TTC549 (cell line): Measurements from ENCODE around the gene GINS2.

Experiments used
- FAIRE-seq: peaks from 2 replicates; lab custom pipeline; 2012; peaks lifted over from hg19 to GRCh38; lab: Jason Lieb, UNC

The GINS2 gene

DNA sequence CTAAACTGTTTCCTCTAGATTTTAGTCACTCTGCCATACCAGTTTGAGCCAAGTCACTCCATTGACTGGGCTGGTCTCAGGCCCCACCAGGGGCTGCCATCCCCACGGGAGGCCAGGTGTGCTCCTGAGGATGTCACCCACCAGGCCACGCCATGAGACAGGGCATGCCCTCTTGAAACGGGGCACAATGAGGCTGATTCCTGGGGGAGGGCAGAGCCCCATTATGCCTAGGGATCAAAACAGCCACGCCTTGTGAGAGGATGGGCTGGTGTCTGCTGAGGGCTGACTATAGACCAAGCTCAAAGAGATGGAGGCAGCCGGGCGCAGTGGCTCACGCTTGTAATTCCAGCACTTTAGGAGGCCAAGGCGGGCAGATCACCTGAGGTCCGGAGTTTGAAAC lies 21.5 kb downstream of the GINS2 start:
- no peak for FAIRE-seq

DNA sequence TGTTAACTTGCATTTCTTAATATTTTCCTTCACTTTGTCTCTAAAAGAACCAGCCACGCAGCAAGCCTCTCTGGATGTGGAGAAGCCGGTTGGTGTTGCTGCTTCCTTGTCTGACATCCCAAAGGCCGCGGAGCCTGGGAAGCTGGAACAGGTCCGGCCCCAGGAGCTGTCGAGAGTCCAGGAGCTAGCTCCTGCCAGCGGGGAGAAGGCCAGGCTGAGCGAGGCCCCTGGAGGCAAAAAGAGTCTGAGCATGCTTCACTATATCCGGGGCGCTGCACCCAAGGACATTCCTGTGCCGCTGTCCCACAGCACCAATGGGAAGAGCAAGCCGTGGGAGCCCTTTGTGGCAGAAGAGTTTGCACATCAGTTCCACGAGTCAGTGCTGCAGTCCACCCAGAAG lies 22.8 kb downstream of the GINS2 start:
- no peak for FAIRE-seq

DNA sequence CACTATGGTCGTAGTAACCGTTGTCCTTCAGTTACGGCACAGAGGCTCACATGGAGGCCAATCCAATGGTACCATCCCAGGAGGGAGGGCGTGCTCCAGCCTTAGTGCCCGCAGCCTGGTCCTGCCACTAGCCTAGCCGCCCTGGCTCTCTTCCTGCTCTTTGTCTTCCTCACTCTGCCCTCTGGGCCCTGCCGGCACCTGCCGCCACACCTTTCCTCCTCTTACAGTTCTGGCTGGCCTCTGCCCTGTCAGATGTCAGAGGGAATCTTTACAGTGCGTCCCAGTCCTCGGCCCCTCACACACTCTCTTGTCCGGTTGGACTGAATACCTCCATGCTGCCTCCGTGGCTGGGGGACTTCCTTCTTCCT lies 23.4 kb downstream of the GINS2 start:
- FAIRE-seq = no peak

DNA sequence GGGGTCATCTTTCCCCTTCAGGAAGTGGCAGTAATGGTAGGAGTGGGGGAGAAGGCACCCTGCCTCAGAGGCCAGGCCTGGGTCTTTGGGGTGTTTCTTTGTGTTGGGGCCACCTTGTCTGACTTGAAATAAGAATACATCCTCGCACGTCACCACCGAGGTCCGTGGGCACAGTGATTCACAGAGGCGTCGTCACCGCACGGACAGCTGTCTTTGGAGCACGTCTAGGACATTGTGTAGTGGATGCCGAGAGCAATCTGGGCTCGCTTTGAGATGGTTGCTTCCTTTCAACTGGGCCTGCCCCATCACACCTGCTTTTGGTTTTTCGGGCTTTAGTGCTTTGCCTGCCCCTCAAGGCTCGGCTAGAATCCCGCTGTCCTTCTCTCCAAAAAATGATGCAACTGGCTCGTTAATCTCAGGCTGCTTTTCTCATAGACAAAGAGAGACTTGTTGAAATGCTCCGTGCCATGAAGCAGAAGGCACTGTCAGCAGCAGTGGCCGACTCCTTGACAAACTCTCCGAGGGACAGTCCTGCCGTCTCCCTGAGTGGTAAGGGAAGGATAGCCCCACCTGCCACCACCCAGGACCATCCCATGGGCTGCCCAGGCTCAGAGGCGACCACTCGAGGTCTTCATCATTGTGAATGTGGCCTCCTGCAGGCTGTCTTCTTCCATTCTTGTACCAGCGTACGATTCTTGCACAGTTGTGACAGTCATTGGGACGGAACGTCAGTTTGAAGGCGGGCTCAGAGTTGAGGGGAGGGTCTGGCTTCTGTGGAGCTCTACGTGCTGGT lies 24.0 kb downstream of the GINS2 start:
- FAIRE-seq = no peak

GRCh38 chr16:85663891-85664321 lies 24.8 kb downstream of the GINS2 start:
- FAIRE-seq = no peak

- FAIRE-seq = no peak
Measured at GRCh38 chr16:85662976-85663830, 25.6 kb downstream of the GINS2 start.

DNA sequence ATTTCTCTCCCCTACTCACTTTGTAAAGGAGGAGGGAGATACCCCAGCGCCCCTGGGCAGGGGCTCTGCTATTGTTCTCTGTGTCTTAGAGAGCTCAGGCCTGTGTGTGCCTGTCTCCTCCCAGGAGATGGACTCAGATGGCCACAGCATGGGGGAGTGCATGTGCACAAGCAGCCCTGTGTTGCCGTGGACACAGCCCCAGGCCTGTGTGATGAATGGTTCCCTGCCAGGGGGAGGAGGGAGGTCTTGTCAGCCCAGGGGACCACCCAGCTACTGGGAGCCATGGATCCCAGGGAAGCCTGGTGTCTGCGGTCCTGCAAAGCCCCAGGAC lies 26.3 kb downstream of the GINS2 start:
- no peak for FAIRE-seq

GRCh38 chr16:85661740-85662481 lies 26.8 kb downstream of the GINS2 start:
- FAIRE-seq = no peak

DNA sequence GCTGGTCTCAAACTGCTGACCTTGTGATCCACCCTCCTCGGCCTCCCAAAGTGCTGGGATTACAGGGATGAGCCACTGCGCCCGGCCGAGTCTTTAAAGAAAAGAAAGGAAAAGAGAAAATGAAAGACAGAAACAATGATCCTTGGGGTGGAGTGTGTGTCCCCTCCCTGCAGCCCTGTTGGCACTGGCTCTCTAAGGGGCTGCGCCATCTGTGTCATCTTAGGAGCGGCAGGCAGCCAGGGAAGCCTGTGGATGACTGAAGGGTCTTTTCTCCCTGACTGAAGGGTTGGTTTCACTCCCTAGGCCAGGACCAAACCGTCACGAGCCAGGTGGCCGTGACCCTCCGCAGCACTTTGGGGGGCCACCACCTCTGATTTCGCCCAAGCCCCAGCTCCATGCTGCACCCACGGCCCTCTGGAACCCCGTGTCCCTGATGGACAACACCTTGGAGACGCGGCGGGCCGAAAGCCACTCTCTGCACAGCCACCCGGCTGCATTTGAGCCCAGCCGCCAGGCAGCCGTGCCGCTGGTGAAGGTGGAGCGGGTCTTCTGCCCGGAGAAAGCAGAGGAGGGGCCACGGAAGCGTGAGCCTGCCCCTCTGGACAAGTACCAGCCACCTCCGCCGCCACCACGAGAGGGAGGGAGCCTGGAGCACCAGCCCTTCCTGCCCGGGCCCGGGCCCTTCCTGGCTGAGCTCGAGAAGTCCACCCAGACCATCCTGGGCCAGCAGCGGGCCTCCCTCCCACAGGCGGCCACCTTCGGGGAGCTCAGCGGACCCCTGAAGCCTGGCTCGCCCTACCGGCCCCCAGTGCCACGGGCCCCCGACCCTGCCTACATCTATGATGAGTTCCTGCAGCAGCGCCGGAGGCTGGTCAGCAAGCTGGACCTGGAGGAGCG lies 27.7 kb downstream of the GINS2 start:
- FAIRE-seq = no peak

DNA sequence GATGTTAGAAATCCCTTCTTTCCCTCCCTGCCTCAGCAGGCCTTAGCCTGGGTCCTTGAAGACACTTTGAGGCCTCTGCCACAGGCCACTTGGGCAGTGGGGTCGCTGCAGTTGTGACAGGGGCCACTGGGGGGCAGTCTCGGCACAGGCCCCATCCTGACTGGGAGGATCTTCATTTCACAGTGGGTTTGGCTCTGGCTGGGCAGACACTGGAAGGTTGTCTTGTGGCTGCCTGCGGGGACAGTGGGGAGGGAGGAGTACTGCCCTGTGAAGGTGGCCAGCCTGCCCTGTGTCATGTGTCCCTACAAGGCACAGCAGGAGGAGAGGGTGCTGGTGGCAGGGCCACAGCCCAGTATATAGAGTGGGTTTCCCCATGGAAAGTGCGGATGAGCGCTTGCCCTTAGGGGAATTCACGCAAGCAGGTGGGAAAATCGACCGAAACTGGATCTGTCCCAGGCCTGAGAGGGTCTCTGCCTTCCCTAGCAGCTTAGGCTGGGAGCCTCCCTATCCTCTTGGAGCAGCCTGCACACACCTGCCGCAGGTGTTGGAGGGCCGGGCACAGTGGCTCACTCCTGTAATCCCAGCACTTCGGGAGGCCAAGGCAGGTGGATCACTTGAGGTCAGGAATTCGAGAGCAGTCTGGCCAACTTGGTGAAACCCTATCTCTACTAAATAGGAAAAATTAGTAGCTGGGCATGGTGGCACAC lies 28.8 kb downstream of the GINS2 start:
- FAIRE-seq = no peak

- no peak for FAIRE-seq
Measured at GRCh38 chr16:85659336-85659735, 29.4 kb downstream of the GINS2 start.

GRCh38 chr16:85658504-85659326 lies 30.0 kb downstream of the GINS2 start:
- no peak for FAIRE-seq

- no peak for FAIRE-seq
Measured at GRCh38 chr16:85657996-85658395, 30.8 kb downstream of the GINS2 start.

GRCh38 chr16:85657267-85657650 lies 31.5 kb downstream of the GINS2 start:
- no peak for FAIRE-seq

DNA sequence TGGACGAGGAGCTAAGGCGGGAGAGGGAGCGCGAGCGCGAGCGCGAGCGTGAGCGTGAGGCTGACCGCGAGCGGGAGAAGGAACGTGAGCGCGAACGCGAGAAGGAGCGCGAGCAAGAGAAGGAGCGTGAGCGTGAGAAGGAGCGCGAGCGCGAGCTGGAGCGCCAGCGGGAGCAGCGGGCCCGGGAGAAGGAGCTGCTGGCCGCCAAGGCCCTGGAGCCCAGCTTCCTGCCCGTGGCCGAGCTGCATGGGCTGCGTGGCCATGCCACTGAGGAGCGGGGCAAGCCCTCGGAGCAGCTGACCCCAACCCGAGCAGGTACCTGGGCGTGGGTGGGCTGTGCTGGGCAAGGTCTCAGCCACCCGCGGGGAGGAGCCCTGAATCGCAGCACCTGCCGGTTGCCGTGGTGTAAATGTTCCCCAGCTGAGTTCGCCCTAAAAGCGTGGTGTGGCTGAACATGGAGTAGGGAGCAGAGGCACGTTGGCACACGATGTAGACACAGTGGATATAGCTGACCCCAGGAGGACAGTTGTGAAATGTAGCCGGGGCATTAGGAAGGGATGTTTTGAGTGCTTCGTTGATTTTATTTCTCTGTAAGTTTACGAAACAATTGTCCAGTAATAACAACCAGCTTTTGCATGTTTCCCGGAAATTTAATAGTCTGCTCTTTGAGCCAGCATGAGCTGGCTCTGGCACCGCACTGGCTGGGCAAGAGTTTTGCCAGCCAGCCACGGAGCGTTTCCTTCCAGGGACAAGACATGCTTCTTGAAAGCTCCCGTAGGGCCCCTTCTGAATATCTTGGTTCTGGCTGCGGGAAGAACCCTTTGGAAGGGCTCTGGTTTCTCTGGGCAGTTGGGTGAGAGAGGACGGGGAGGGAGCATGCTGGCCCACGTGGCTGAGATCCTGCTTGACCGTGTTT lies 32.1 kb downstream of the GINS2 start:
- FAIRE-seq = no peak

GRCh38 chr16:85655216-85656129 lies 33.3 kb downstream of the GINS2 start:
- no peak for FAIRE-seq

- FAIRE-seq = no peak
Measured at GRCh38 chr16:85654251-85655095, 34.3 kb downstream of the GINS2 start.
